Measurements from ENCODE around the gene OSBPL7.

The OSBPL7 gene

GRCh38 chr17:47821424-47822391 is at the start of gene OSBPL7:
Gene OSBPL7, minus strand, starts transcription at chr17:47821794. Its CDS starts 1,516 bp downstream, at chr17:47820278.
- DNase-seq, result peak; percentile 75

DNA sequence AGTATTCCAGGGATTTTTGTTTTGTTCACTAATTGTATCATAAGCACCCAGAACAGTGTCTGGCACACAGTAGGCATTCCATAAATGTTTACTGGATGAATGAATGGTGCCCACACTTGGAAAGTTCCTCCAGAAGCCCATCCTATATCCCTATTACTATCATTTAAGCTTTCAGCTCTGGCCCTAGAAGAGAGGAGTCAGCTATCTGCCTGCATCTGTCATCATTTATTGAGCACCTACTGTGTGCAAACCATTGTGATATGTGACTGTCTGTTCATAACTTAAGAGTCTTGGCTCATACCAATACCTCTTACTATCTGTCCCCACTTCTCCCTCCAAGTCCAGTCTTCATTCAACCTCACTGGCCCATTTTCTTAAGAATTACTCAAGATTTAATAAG is 49.5 kb upstream of the OSBPL7 start:
- DNase-seq, result no peak

GRCh38 chr17:47870056-47870455 is 48.5 kb upstream of the OSBPL7 start:
- DNase-seq, result no peak

- no peak for DNase-seq
Measured at GRCh38 chr17:47869114-47869513, 47.5 kb upstream of the OSBPL7 start.

GRCh38 chr17:47867813-47868533 is 46.4 kb upstream of the OSBPL7 start:
- DNase-seq, result no peak

DNA sequence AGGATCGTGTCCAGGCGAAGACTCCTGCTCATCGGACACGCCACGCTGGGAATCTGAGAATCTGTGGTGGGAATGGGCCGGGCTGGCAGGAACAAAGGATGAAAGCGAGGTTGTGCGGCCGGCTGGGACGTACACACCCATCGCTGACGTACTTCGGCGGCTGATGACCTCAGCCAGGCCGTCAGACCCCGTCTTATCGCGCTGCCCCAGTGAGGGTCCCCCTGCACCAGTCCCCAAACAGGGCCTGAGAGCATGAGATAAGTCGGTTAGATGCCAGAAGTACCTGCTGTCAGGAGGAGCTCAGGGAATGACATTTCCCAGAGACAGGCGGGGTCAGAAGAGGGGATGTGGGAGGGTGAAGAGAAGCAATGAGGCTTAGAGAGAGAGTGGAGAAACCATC is 45.3 kb upstream of the OSBPL7 start:
- no peak for DNase-seq

DNA sequence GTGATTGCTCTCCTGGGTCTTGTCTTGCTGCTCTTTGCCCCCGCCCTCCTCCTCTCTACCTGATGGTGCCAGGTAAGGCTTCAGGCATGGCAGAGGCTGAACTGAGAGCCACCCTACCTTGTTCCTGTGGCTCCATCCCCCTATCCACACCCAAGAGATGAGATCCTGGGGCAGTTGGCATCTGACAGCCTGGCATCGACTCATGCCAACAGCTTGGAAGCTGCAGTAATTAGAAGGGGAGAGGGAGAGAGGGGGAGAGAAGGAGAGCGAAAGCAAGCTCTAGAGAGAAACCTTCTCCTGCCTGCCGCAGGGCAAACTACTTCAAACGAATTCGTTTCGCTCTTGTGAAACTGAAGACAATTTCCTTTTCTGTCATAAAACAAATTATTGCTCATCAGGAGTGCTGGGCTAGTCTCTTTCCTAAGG is 43.2 kb upstream of the OSBPL7 start:
- DNase-seq, result no peak

DNA sequence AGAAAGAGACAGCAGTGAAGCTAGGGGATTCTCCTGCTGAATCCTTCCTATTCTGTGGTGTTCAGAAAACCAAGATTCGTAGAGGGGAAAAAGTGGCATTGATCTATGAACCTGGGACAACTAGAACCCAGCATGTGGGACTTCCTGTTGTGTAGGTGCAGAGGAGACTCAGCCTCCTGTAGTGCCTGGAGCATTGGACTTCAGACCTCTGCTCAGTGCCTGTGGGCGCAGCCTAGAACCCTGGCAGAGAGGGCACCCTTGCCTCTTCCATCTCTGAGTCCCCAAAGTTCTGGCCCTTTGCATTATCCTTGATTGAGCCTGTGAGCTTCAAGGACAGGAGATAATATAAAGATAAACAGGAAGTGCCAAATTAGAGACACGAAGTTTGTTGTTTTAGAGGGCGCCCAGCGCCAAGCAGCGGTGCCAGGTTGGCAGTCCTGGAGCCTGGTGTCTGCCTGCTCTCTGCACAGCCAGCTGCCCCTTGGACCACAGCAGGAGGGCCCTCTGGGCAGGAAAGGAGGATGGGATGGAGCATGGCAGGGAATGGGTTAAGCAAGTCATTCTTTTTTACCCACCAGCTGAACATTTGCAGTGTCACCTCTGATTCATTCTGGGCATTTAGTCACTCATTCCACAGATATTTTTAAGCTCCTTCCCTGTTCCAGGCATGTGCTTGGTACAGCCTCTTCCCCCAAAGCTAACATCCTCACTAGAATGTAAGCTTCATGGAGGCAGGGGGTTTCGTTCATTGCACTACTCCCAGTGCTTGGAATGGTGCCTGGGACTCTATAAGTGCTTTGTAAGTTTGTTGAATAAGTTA is 41.2 kb upstream of the OSBPL7 start:
- DNase-seq, result peak; percentile 84

DNA sequence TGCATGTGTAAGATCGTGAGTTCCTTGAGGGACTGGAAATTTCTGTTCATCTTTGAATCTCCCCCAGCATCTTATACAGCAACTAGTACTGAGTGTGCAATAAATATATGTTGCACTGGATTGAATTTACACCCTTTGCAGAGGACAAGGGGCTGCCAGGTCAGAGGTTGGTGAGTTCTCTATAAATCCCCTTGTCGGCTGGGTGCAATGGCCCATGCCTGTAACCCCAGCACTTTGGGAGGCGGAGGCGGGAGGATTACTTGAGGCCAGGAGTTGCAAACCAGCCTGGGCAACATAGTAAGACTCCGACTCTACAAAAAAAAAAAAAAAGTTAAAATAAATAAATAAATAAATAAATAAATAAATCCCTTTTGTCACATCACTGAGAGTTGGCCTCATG is 38.8 kb upstream of the OSBPL7 start:
- no peak for DNase-seq

GRCh38 chr17:47857551-47858455 is 36.2 kb upstream of the OSBPL7 start:
- no peak for DNase-seq

DNA sequence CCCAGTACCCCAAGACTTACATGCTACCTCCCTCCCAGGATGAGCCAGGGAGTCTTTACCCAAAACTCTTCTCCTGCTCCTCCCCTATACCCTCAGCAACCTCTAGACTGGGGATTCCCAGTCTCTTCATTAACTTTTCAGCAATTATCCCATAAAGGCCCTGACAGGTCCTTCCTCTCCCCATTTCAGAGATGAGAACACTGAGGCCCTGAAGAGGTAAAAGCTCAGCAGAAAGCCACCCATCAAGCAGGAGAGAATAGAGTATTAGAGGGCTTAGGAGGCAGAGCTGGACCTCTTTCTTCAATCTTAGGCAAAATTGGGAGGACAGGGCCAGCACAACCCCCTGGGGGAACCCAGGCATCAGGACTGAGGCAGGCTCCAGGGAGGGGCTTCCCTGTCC is 35.2 kb upstream of the OSBPL7 start:
- DNase-seq, result no peak

- DNase-seq, result no peak
Measured at GRCh38 chr17:47855737-47856136, 34.1 kb upstream of the OSBPL7 start.

DNA sequence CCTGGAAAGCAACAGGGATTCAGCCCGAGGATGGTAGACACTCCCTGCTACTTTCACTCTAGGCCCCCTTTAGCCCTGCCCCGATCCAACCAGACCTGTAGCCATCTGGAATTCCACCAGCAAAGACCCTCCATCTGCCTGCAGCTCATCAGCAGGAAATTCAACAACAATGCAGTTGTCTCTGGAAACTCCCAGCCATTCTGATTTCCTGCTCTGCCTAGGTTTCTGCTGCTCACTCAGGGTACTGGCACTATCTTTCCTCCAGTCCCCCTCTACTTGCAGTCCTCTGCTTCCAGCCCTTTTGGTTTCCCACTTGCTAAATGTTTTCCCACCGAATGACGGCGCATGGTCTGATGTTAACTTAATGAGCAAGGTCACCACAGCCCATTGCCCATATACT is 32.0 kb upstream of the OSBPL7 start:
- no peak for DNase-seq

DNA sequence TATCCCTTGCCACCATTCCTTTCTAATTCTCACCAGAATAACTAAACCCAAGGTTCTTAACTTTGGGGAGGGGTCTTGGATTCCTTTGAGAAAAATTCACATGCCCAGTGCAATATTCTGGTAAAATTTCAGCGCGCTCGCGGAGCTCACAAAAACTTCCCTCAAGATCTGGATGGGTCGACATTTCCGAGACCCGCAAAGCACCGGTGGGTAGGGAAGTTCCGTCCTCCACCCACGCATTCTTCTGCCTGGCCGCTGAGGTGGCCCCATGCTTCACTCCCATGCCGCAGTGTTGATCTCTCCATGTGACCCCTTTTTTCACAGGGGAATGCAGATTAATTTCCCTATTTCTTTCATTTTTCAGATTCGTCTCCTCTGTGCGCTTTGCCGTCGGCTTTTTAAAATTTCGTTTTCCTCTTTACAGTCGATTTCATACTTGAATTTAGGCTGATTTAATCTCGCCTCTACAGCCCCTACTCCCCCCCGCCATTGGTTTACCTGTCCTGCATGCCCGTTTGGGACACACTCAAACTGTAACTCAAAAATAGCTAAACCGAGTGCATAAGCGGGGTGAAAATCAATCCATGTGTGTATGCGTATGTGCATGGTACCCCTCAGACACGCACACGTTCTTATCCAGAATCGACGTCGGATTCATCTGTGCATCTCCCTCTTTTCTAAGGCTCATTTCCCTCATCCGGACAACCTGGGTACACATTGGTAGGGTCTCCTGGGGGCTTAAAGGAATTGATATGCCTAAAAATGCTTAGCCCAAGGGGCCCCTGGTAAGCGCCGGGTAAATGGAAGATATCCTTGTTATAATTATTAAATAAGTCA is 30.7 kb upstream of the OSBPL7 start:
- DNase-seq, result no peak

DNA sequence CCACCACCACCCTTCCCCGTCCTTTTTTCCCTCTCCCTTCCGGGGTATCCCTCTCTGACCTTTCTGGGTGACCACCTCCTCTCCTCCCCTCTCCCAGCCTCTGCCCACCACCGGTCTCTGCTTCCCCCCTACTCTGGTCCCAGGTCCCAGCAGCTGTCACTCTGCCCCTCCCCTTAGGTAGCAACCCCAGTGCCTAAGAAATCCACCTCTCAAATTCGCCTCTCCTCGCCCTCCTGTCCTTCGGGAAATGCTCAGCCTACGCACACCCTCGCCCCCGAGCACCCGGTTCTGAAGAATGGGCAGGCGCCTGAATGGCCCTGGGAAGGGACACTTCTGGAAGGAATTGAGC is 30.1 kb upstream of the OSBPL7 start:
- DNase-seq, result no peak

DNA sequence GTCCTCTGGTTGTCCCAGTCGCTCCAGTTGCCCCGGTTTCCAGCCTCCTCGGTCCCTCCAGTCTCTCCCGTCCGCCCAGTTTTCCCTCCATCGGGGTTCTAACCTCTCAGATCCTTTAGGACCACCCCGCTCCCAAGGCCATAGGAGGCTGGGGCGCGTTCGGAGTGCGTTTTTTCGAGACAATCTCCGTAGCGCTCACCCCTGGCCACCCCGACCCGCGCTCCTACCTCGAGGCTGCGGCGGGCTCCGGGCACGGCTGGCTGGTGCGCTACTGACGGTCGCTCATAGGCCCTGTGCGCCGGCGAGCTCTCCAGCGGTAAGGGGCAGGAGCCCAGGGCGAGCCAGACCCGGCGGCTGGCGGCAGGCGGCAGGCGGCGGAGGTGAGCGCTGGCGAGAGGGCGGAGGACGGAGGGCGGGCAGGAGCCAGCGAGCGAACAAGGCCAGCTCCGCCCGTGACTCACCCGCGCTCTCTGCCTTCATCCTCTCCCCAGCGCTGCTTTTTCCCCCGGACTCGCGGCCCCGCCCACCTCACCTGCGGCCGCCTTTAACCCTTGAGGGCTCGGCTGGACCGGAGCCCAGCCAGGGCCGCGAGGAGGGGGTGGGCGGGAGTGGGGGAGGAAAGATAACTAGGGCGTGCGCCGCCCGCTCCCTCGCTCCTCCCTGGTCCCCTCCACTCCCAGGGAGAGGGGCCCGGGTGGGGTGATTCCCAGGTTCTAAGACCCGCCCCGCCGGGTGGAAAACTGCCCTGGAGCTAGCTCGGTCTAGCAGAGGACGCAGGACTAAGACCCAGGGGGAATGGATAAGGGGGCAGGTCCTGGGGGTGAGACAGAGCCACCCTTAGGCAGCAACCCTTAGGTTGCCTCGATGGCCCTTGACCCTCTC is 29.3 kb upstream of the OSBPL7 start, which contains the start of gene SP6:
Gene SP6, minus strand, starts transcription at position 472 of the 882 bp plus-strand sequence. CDS start 2,734 bp downstream, outside the sequence.
- DNase-seq, result peak; percentile 82

GRCh38 chr17:47850373-47850691 is 28.7 kb upstream of the OSBPL7 start:
- no peak for DNase-seq

DNA sequence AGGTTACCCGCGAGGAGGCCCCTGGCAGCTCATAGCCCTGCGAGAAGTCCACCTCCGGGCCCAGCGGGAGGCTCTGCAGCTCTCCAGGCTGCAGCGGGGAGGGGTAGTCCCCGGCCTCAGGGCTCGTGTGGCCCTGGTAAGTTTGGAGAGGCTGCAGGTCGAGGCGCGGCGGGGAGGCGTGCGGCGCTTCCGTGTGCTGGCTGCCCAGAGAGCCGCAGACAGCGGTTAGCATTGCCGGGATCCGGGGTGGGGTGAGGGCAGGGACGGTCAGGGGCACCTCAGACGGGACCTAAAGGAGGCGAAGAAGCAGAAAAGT is 26.6 kb upstream of the OSBPL7 start:
- DNase-seq, result no peak

GRCh38 chr17:47847341-47848197 is 26.0 kb upstream of the OSBPL7 start:
- no peak for DNase-seq
